ENCODE measurements around the gene PCDHGA10.

- TF ChIP-seq CTCF (IDR thresholded peaks at IDR 0.05): no peak
- no peak for TF ChIP-seq POLR2A (IDR thresholded peaks at IDR 0.05)
Observed at GRCh38 chr5:141411575-141411974, 1.2 kb upstream of the PCDHGA10 start.
